ENCODE measurements around the gene EIPR1. TPM values are rescaled to one million over a fixed set of nuclear protein-coding genes. Genes with fewer than 3 reads are reported as not detected.

EIPR1 gene
- polyA plus RNA-seq, 1 donor (not counting 4 experiments of a cell fraction or from before 2014, with no cell fraction given), result 44.3 TPM

- DNase-seq (ENCODE audit: low read depth, low spot score), result no peak
- TF ChIP-seq EZH2 (IDR thresholded peaks at IDR 0.05; ENCODE audit: low read length), result no peak
- TF ChIP-seq, protein P1, sequence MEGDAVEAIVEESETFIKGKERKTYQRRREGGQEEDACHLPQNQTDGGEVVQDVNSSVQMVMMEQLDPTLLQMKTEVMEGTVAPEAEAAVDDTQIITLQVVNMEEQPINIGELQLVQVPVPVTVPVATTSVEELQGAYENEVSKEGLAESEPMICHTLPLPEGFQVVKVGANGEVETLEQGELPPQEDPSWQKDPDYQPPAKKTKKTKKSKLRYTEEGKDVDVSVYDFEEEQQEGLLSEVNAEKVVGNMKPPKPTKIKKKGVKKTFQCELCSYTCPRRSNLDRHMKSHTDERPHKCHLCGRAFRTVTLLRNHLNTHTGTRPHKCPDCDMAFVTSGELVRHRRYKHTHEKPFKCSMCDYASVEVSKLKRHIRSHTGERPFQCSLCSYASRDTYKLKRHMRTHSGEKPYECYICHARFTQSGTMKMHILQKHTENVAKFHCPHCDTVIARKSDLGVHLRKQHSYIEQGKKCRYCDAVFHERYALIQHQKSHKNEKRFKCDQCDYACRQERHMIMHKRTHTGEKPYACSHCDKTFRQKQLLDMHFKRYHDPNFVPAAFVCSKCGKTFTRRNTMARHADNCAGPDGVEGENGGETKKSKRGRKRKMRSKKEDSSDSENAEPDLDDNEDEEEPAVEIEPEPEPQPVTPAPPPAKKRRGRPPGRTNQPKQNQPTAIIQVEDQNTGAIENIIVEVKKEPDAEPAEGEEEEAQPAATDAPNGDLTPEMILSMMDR (optimal IDR thresholded peaks at IDR 0.05 in 1 of 3, IDR thresholded peaks at IDR 0.05 in 1 of 3, conservative IDR thresholded peaks at IDR 0.05 in 1 of 3; ENCODE audit: extremely low read depth in 1 of 3, insufficient read depth in 2 of 3, low read length in 3 of 3), result no peak
- no peak for FAIRE-seq
- no peak overlapping the region for H3K27ac ChIP-seq (ENCODE audit: control insufficient read depth, insufficient read depth, low read length)
- no peaks in the 10 kb centered on the region for H3K79me2 ChIP-seq (ENCODE audit: control insufficient read depth, insufficient read depth, low read length)
- no peaks in the 10 kb centered on the region for H4K20me1 ChIP-seq (ENCODE audit: control insufficient read depth, extremely low read depth, insufficient read depth, low read length)
- H2AFZ ChIP-seq (ENCODE audit: control insufficient read depth, low read length), result no peak overlapping the region
- H3K4me2 ChIP-seq (ENCODE audit: control insufficient read depth, extremely low read depth, insufficient read depth, low read depth, low read length), result no peak overlapping the region
- H3K9me1 ChIP-seq (ENCODE audit: control insufficient read depth, extremely low read depth, insufficient read depth, low read length), result no peaks in the 10 kb centered on the region
- H3K4me3 ChIP-seq (ENCODE audit: control insufficient read depth in 2 of 3, extremely low read depth in 1 of 3, insufficient read depth in 2 of 3, low read depth in 1 of 3, low read length in 3 of 3), result no peak overlapping the region
- H3K4me1 ChIP-seq (ENCODE audit: control insufficient read depth, extremely low read depth, insufficient read depth, low read length), result no peaks in the 10 kb centered on the region
- H3K9ac ChIP-seq (ENCODE audit: control insufficient read depth, extremely low read depth, insufficient read depth, low read length), result no peak overlapping the region
- peaks cover 0 to 5% of the 10 kb centered on the region in 2 experiments for H3K36me3 ChIP-seq (ENCODE audit: control insufficient read depth in 2 of 2, extremely low read depth in 1 of 2, insufficient read depth in 2 of 2, low read length in 2 of 2)
- H3K27me3 ChIP-seq (ENCODE audit: control insufficient read depth, extremely low read depth, insufficient read depth, low read length), result no peaks in the 10 kb centered on the region
- no peaks in the 10 kb centered on the region for H3K9me3 ChIP-seq (ENCODE audit: control insufficient read depth, low read depth, low read length)
- dilution Hi-C loops (cut with MboI; ENCODE audit: extremely low pct_ligation_motif_present, low sequenced_read_pairs), result no loop called here
Measured at GRCh38 chr2:3186766-3187165, 190.9 kb downstream of the EIPR1 start.

- peaks cover under 1% of the 10 kb centered on the region for H3K9me3 ChIP-seq (ENCODE audit: control insufficient read depth, low read depth, low read length)
- H3K9me1 ChIP-seq (ENCODE audit: control insufficient read depth, extremely low read depth, insufficient read depth, low read length), result no peaks in the 10 kb centered on the region
- no peak overlapping the region for H3K9ac ChIP-seq (ENCODE audit: control insufficient read depth, extremely low read depth, insufficient read depth, low read length)
- H3K27me3 ChIP-seq (ENCODE audit: control insufficient read depth, extremely low read depth, insufficient read depth, low read length), result no peaks in the 10 kb centered on the region
- no peak for DNase-seq (ENCODE audit: low read depth, low spot score)
- FAIRE-seq, result no peak
- H3K4me3 ChIP-seq (ENCODE audit: control insufficient read depth in 2 of 3, extremely low read depth in 1 of 3, insufficient read depth in 2 of 3, low read depth in 1 of 3, low read length in 3 of 3), result no peak overlapping the region
- H3K36me3 ChIP-seq (ENCODE audit: control insufficient read depth in 2 of 2, extremely low read depth in 1 of 2, insufficient read depth in 2 of 2, low read length in 2 of 2), result peaks cover 0 to 5% of the 10 kb centered on the region in 2 experiments
- no peaks in the 10 kb centered on the region for H4K20me1 ChIP-seq (ENCODE audit: control insufficient read depth, extremely low read depth, insufficient read depth, low read length)
- H3K79me2 ChIP-seq (ENCODE audit: control insufficient read depth, insufficient read depth, low read length), result no peaks in the 10 kb centered on the region
- no peaks in the 10 kb centered on the region for H3K4me1 ChIP-seq (ENCODE audit: control insufficient read depth, extremely low read depth, insufficient read depth, low read length)
- TF ChIP-seq, protein P1 (optimal IDR thresholded peaks at IDR 0.05 in 1 of 3, IDR thresholded peaks at IDR 0.05 in 1 of 3, conservative IDR thresholded peaks at IDR 0.05 in 1 of 3; ENCODE audit: extremely low read depth in 1 of 3, insufficient read depth in 2 of 3, low read length in 3 of 3), result no peak
- TF ChIP-seq EZH2 (IDR thresholded peaks at IDR 0.05; ENCODE audit: low read length), result no peak
- no peak overlapping the region for H3K4me2 ChIP-seq (ENCODE audit: control insufficient read depth, extremely low read depth, insufficient read depth, low read depth, low read length)
- dilution Hi-C loops (cut with MboI; ENCODE audit: extremely low pct_ligation_motif_present, low sequenced_read_pairs), result no loop called here
- H3K27ac ChIP-seq (ENCODE audit: control insufficient read depth, insufficient read depth, low read length), result no peak overlapping the region
- no peak overlapping the region for H2AFZ ChIP-seq (ENCODE audit: control insufficient read depth, low read length)
Measured at GRCh38 chr2:3185910-3186309, 191.7 kb downstream of the EIPR1 start.
